ENCODE results near the gene EFR3B. TPM values are rescaled to one million over a fixed set of nuclear protein-coding genes. Genes with fewer than 3 reads are reported as not detected.
"Not testable (repeated sequence)": the region's sequence is repeated elsewhere in the genome, so short reads cannot be mapped to it uniquely, and the experiment has no call there.

EFR3B gene
- total RNA-seq, 2 donors from 2014 or later = 11.0 to 11.8 TPM

GRCh38 chr2:25149646-25150045 is 107.8 kb downstream of the EFR3B start:
- Histone ChIP-seq H3K9me3 (ENCODE audit: control insufficient read depth, low read length) (no peaks in the 10 kb centered on the region), H3K36me3 (ENCODE audit: control insufficient read depth, insufficient read depth, low read length) (no peaks in the 10 kb centered on the region), H3K9ac (ENCODE audit: extremely low read depth, low read length, poor library complexity, severe bottlenecking) (no peak overlapping the region), H3K27me3 (ENCODE audit: control insufficient read depth, insufficient read depth, low read length, poor library complexity, severe bottlenecking) (no peaks in the 10 kb centered on the region), H3K4me1 (ENCODE audit: control insufficient read depth, insufficient read depth, low read length) (no peaks in the 10 kb centered on the region), H3K4me3 (ENCODE audit: low read length) (no peak overlapping the region), H3K27ac (ENCODE audit: low read depth, low read length) (no peak overlapping the region)
- Mint-ChIP-seq H3K27me3 (ENCODE audit: insufficient read depth) (no peaks in the 10 kb centered on the region), H3K27ac (no peak overlapping the region), H3K4me1 (no peaks in the 10 kb centered on the region), H3K36me3 (ENCODE audit: low read depth) (no peaks in the 10 kb centered on the region), H3K9me3 (no peaks in the 10 kb centered on the region), H3K4me3 (no peak overlapping the region)
- DNase-seq = no peak
- no peak for TF ChIP-seq CTCF (conservative IDR thresholded peaks at IDR 0.05)
- WGBS, 2 experiments (ENCODE audit: insufficient coverage in 1 of 2, insufficient read length in 1 of 2) = 72 to 83% methylated on average over 5 to 6 of the region's 6 CpGs

- not testable (repeated sequence) for H3K36me3 ChIP-seq (ENCODE audit: control insufficient read depth, insufficient read depth, low read length); H3K9me3 ChIP-seq (ENCODE audit: control insufficient read depth, low read length); H3K4me3 Mint-ChIP-seq; H3K27me3 Mint-ChIP-seq (ENCODE audit: insufficient read depth); H3K9ac ChIP-seq (ENCODE audit: extremely low read depth, low read length, poor library complexity, severe bottlenecking); H3K36me3 Mint-ChIP-seq (ENCODE audit: low read depth); H3K4me1 ChIP-seq (ENCODE audit: control insufficient read depth, insufficient read depth, low read length); H3K27ac ChIP-seq (ENCODE audit: low read depth, low read length); H3K27me3 ChIP-seq (ENCODE audit: control insufficient read depth, insufficient read depth, low read length, poor library complexity, severe bottlenecking); H3K4me1 Mint-ChIP-seq; DNase-seq; H3K27ac Mint-ChIP-seq; H3K4me3 ChIP-seq (ENCODE audit: low read length); H3K9me3 Mint-ChIP-seq
- WGBS, 2 experiments (ENCODE audit: insufficient coverage in 1 of 2, insufficient read length in 1 of 2) = 96 to 98% methylated on average over 5 of the region's 5 CpGs
Measured at GRCh38 chr2:25150993-25151392, 109.1 kb downstream of the EFR3B start.

- Histone ChIP-seq H3K4me3 (ENCODE audit: low read length) (no peak overlapping the region), H3K27ac (ENCODE audit: low read depth, low read length) (no peak overlapping the region)
- WGBS, 2 experiments (ENCODE audit: insufficient coverage in 1 of 2, insufficient read length in 1 of 2) = 95 to 98% methylated on average over 7 to 12 of the region's 12 CpGs
Measured at GRCh38 chr2:25151718-25152117, 109.8 kb downstream of the EFR3B start.

More at GRCh38 chr2:25151718-25152117, 109.8 kb downstream of the EFR3B start:
- Mint-ChIP-seq H3K9me3 (no peaks in the 10 kb centered on the region), H3K4me3 (no peak overlapping the region), H3K36me3 (ENCODE audit: low read depth) (no peaks in the 10 kb centered on the region), H3K27ac (no peak overlapping the region), H3K4me1 (no peaks in the 10 kb centered on the region), H3K27me3 (ENCODE audit: insufficient read depth) (no peaks in the 10 kb centered on the region)
- Histone ChIP-seq H3K9me3 (ENCODE audit: control insufficient read depth, low read length) (no peaks in the 10 kb centered on the region), H3K4me1 (ENCODE audit: control insufficient read depth, insufficient read depth, low read length) (no peaks in the 10 kb centered on the region), H3K36me3 (ENCODE audit: control insufficient read depth, insufficient read depth, low read length) (no peaks in the 10 kb centered on the region), H3K9ac (ENCODE audit: extremely low read depth, low read length, poor library complexity, severe bottlenecking) (no peak overlapping the region), H3K27me3 (ENCODE audit: control insufficient read depth, insufficient read depth, low read length, poor library complexity, severe bottlenecking) (no peaks in the 10 kb centered on the region)
- no peak for DNase-seq
- TF ChIP-seq CTCF (conservative IDR thresholded peaks at IDR 0.05) = no peak

Data from endodermal cell (in vitro differentiated cells).